Liver (tissue), 1 donor: ENCODE measurements around the gene SLC35F2.
"Not testable (repeated sequence)": the region's sequence is repeated elsewhere in the genome, so short reads cannot be mapped to it uniquely, and the experiment has no call there.

ENCODE experiments used
- MAX ChIP-seq: IDR thresholded peaks from 2 replicates; pipeline ENCODE4 v1.6.1; 2016; ENCODE audit warnings: antibody characterized with exemption
- YY1 ChIP-seq: IDR thresholded peaks from 2 replicates; pipeline ENCODE4 v1.6.1; 2016; ENCODE audit warnings: antibody characterized with exemption, mild to moderate bottlenecking

- not testable (repeated sequence) for TF ChIP-seq YY1, MAX
These were observed 22.9 kb upstream of the SLC35F2 start for GRCh38 chr11:107881471-107881870.
